HCT116 (cell line): ENCODE results near the gene LCP1. TPM values are rescaled to one million over a fixed set of nuclear protein-coding genes. Genes with fewer than 3 reads are reported as not detected.

Experiments
- ATAC-seq: fragments of 200-7000 bp; cut with Tn5 transposase; 2 replicates; pipeline ENCODE4 v1.9.1; 2020; ENCODE audit warnings: mild to moderate bottlenecking, moderate library complexity
- BruUV-seq: library from RNA; stranded (reverse); fragments of 400-500 nt; replicated peaks from 2 replicates; lab custom pipeline; 2021; lab: Mats Ljungman, UMichigan
- CTCF ChIA-PET: fragments of 300-600 bp; sonication (Branson Sonifier 250); formaldehyde crosslinking; loops from one replicate; lab custom pipeline; 2021; ENCODE audit warnings: antibody characterized with exemption; lab: Charles Lee
- POLR2A ChIA-PET: fragments of 300-600, 350-600 bp; sonication (Branson Sonifier 250); formaldehyde crosslinking; loops from one replicate; lab custom pipeline; 2021; ENCODE audit warnings: antibody characterized with exemption; lab: Charles Lee
- RAD21 ChIA-PET, 2 experiments: fragments of 300-600 bp; sonication (Branson Sonifier 250); formaldehyde crosslinking; loops; one replicate each; lab custom pipeline; 2023; ENCODE audit warnings: low total read pairs in 2 of 2; ENCODE audit not compliant: uncharacterized antibody in 2 of 2, unreplicated experiment in 2 of 2, low non-redundant PET in 1 of 2; lab: Charles Lee
- DNase-seq: peaks from one replicate; pipeline ENCODE4 v3.0.0-alpha.2; 2010; ENCODE audit warnings: low read depth, low spot score
- H2AFZ ChIP-seq: fragments of 200-600 bp; shearing (Covaris generic), sonication (generic); 2 replicates; pipeline ENCODE4 v1.6.1; 2017; ENCODE audit warnings: low read depth, mixed run types, mixed read lengths, antibody characterized with exemption, low read length; ENCODE audit not compliant: poor library complexity, severe bottlenecking
- H3K27ac ChIP-seq: 2 replicates; pipeline ENCODE4 v1.5.1; 2012; ENCODE audit warnings: low read depth, low read length
- H3K27me3 ChIP-seq: fragments of 200-600 bp; sonication (generic); 2 replicates; pipeline ENCODE4 v1.6.1; 2016; ENCODE audit warnings: mixed run types, low read length, mixed read lengths; ENCODE audit not compliant: insufficient read depth
- H3K36me3 ChIP-seq, 2 experiments: fragments of 200-500 bp in 1 of 2; fragments of 200-600 bp in 1 of 2; sonication (Bioruptor generic) in 1 of 2; sonication (generic) in 1 of 2; 2 replicates each; pipeline versions ENCODE4 v1.5.1 to v1.6.1; 2014 to 2016; ENCODE audit warnings: low read length in 2 of 2, inconsistent platforms in 1 of 2, mixed read lengths in 1 of 2, mixed run types in 1 of 2; ENCODE audit not compliant: insufficient read depth in 2 of 2, control insufficient read depth in 1 of 2
- H3K4me1 ChIP-seq, 2 experiments: fragments of 200-600 bp in 1 of 2; sonication (generic) in 1 of 2; 2 replicates each; pipeline versions ENCODE4 v1.5.1 to v1.6.1; 2012 to 2017; ENCODE audit warnings: low read length in 2 of 2, inconsistent platforms in 1 of 2, mild to moderate bottlenecking in 1 of 2, mixed read lengths in 1 of 2, mixed run types in 1 of 2, moderate library complexity in 1 of 2; ENCODE audit not compliant: insufficient read depth in 2 of 2, control insufficient read depth in 1 of 2
- H3K4me2 ChIP-seq: fragments of 200-600 bp; sonication (generic); 2 replicates; pipeline ENCODE4 v1.6.1; 2017; ENCODE audit warnings: mixed run types, low read length, mixed read lengths
- H3K4me3 ChIP-seq, 2 experiments: fragments of 200-600 bp in 1 of 2; sonication (generic) in 1 of 2; replicated peaks in 1 of 2; 2 replicates each; pipeline ENCODE4 v1.5.1; 2011 to 2016; ENCODE audit warnings: low read length in 2 of 2, control low read depth in 1 of 2, low read depth in 1 of 2, mild to moderate bottlenecking in 1 of 2, mixed read lengths in 1 of 2, mixed run types in 1 of 2
- H3K79me2 ChIP-seq: fragments of 200-600 bp; sonication (generic); 2 replicates; pipeline ENCODE4 v1.6.1; 2017; ENCODE audit warnings: mild to moderate bottlenecking, mixed run types, low read length, moderate library complexity, mixed read lengths; ENCODE audit not compliant: insufficient read depth
- H3K9ac ChIP-seq: fragments of 200-600 bp; sonication (generic); 2 replicates; pipeline ENCODE4 v1.6.1; 2016; ENCODE audit warnings: low read length, mixed read lengths
- H3K9me2 ChIP-seq: fragments of 200-600 bp; sonication (generic), shearing (Covaris generic); 2 replicates; pipeline ENCODE4 v1.6.1; 2017; ENCODE audit warnings: mixed run types, mild to moderate bottlenecking, moderate library complexity; ENCODE audit not compliant: insufficient read depth
- H3K9me3 ChIP-seq, 2 experiments: fragments of 200-500 bp in 1 of 2; fragments of 200-600 bp in 1 of 2; sonication (Bioruptor generic) in 1 of 2; sonication (generic) in 1 of 2; 2 replicates each; pipeline ENCODE4 v1.6.1; 2014 to 2017; ENCODE audit warnings: low read length in 2 of 2, mixed read lengths in 2 of 2, inconsistent platforms in 1 of 2, low read depth in 1 of 2, mild to moderate bottlenecking in 1 of 2, mixed run types in 1 of 2, moderate library complexity in 1 of 2; ENCODE audit not compliant: control insufficient read depth in 1 of 2, insufficient read depth in 1 of 2
- H4K20me1 ChIP-seq: fragments of 200-600 bp; sonication (generic), shearing (Covaris generic); 2 replicates; pipeline ENCODE4 v1.6.1; 2017; ENCODE audit warnings: mixed run types, mild to moderate bottlenecking, moderate library complexity; ENCODE audit not compliant: insufficient read depth
- CBX3 ChIP-seq: IDR thresholded peaks from 2 replicates; pipeline ENCODE4 v1.6.1; 2012; ENCODE audit warnings: low read depth
- CEBPB ChIP-seq: IDR thresholded peaks from 2 replicates; pipeline ENCODE4 v1.6.1; 2012; ENCODE audit warnings: low read depth
- EZH2phosphoT487 ChIP-seq: fragments of 200-600 bp; IDR thresholded peaks from 2 replicates; pipeline ENCODE4 v1.6.1; 2018; ENCODE audit warnings: antibody characterized with exemption, borderline replicate concordance
- JUND ChIP-seq: IDR thresholded peaks from 2 replicates; pipeline ENCODE4 v1.6.1; 2012
- POLR2A ChIP-seq: IDR thresholded peaks from 2 replicates; pipeline ENCODE4 v1.7.0; 2011; ENCODE audit warnings: borderline replicate concordance; ENCODE audit not compliant: insufficient read depth, insufficient read length; ENCODE audit errors: extremely low read depth
- POLR2AphosphoS5 ChIP-seq: IDR thresholded peaks from 2 replicates; pipeline ENCODE4 v1.6.1; 2011; ENCODE audit warnings: mild to moderate bottlenecking, low read depth, low read length, moderate library complexity
- RAD21 ChIP-seq: IDR thresholded peaks from 2 replicates; pipeline ENCODE4 v1.6.1; 2012; ENCODE audit warnings: low read depth, mild to moderate bottlenecking
- SP1 ChIP-seq: IDR thresholded peaks from 2 replicates; pipeline ENCODE4 v1.6.1; 2012; ENCODE audit warnings: low read depth
- SRF ChIP-seq: IDR thresholded peaks from 2 replicates; pipeline ENCODE4 v1.6.1; 2012; ENCODE audit warnings: low read depth
- TCF7L2 ChIP-seq: IDR thresholded peaks from 2 replicates; pipeline ENCODE4 v1.7.0; 2011; ENCODE audit warnings: borderline replicate concordance, inconsistent platforms; ENCODE audit not compliant: insufficient read depth, insufficient read length; ENCODE audit errors: extremely low read depth
- YY1 ChIP-seq: IDR thresholded peaks from 2 replicates; pipeline ENCODE4 v1.6.1; 2011; ENCODE audit warnings: low read length, low read depth, moderate library complexity, mild to moderate bottlenecking; ENCODE audit not compliant: insufficient replicate concordance; ENCODE audit errors: extremely low read depth
- ZFX ChIP-seq: fragments of 450-650 bp; IDR thresholded peaks from 2 replicates; pipeline ENCODE4 v1.6.1; 2017
- ZNF274 ChIP-seq: fragments of 200-500 bp; sonication (Bioruptor generic); IDR thresholded peaks from 2 replicates; pipeline ENCODE4 v1.6.1; 2014; ENCODE audit warnings: mild to moderate bottlenecking, low read depth, low read length, inconsistent platforms
- intact Hi-C: fragments of 100-400 bp; cut with micrococcal nuclease; formaldehyde crosslinking; loops from 2 replicates; pipeline ENCODE4 v1.10.0; 2022
- total RNA-seq: library from RNA; stranded (reverse); gene quantifications from one replicate; pipeline ENCODE4 v1.2.1, GENCODE V29; 2021; ENCODE audit not compliant: unreplicated experiment
- TF ChIP-seq, protein P1 (sequence below): IDR thresholded peaks from 2 replicates; pipeline ENCODE4 v1.6.1; 2011; ENCODE audit warnings: mild to moderate bottlenecking, low read length, moderate library complexity; ENCODE audit not compliant: insufficient replicate concordance; ENCODE audit errors: extremely low read depth
- TF ChIP-seq, protein P2 (sequence below): IDR thresholded peaks from 2 replicates; pipeline ENCODE4 v1.6.1; 2012
- TF ChIP-seq, protein P3 (sequence below), 3 experiments: fragments of 200-600 bp in 1 of 3; sonication (generic) in 1 of 3; IDR thresholded peaks in 2 of 3; conservative IDR thresholded peaks in 1 of 3; 2 replicates each; pipeline ENCODE4 v1.5.1; 2012 to 2017; ENCODE audit warnings: low read depth in 2 of 3, low read length in 2 of 3, antibody characterized with exemption in 1 of 3, borderline replicate concordance in 1 of 3, control low read depth in 1 of 3, mild to moderate bottlenecking in 1 of 3, mixed read lengths in 1 of 3, mixed run types in 1 of 3, moderate library complexity in 1 of 3; ENCODE audit not compliant: insufficient read depth in 1 of 3
- TF ChIP-seq, protein P4 (sequence below): IDR thresholded peaks from 2 replicates; pipeline ENCODE4 v1.6.1; 2012
- TF ChIP-seq, protein P5 (sequence below): IDR thresholded peaks from 2 replicates; pipeline ENCODE4 v1.6.1; 2012; ENCODE audit warnings: low read depth

LCP1 gene
- total RNA-seq, 1 experiment from 2014 or later: 2.2 TPM

DNA sequence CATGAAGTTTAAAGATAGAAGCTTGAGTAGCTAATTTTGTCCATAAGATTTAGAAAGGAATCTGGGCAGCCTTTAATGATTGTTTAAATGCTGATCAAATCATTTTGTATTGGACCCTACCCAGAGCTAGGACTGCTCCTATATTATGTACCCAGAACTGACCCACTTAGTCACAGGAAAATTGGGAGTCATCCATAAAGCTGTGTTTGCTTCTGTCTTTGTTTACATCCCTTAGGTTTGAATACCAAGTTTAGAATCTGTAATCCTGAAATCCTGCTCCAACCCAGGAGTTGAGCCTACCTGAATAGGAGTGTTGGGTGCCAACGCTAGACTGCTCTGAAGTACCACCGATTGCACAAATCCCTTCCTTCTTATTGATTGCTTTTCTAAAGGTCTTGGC, 23.8 kb downstream of the LCP1 start:
- Histone ChIP-seq H3K9me2 (no peaks in the 10 kb centered on the region), H3K27me3 (peaks cover 7% of the 10 kb centered on the region; the same call in 1 of the 2 replicates), H3K27ac (no peak overlapping the region), H4K20me1 (no peaks in the 10 kb centered on the region), H3K4me1 (no peaks in the 10 kb centered on the region), H3K36me3 (no peaks in the 10 kb centered on the region), H3K4me3 (no peak overlapping the region), H3K4me2 (no peak overlapping the region), H3K9me3 (no peaks in the 10 kb centered on the region), H2AFZ (no peak overlapping the region), H3K79me2 (no peaks in the 10 kb centered on the region), H3K9ac (no peak overlapping the region)
- intact Hi-C loops: no loop called here
- ChIA-PET CTCF (interaction anchor here (2.7 to 2.8 kb wide), 2 partner anchors 16 to 351 kb away, joined by 9 to 37 read pairs; no protein-coding TSS in a partner anchor), POLR2A (no interaction called here), RAD21 (no interaction called here)
- TF ChIP-seq SP1 (no peak), SRF (no peak), ZFX (no peak), EZH2phosphoT487 (no peak), POLR2AphosphoS5 (no peak), ZNF274 (no peak), POLR2A (no peak), RAD21 (no peak), CEBPB (no peak), TCF7L2 (no peak), JUND (no peak), CBX3 (no peak), YY1 (no peak)
- TF ChIP-seq, protein P1, sequence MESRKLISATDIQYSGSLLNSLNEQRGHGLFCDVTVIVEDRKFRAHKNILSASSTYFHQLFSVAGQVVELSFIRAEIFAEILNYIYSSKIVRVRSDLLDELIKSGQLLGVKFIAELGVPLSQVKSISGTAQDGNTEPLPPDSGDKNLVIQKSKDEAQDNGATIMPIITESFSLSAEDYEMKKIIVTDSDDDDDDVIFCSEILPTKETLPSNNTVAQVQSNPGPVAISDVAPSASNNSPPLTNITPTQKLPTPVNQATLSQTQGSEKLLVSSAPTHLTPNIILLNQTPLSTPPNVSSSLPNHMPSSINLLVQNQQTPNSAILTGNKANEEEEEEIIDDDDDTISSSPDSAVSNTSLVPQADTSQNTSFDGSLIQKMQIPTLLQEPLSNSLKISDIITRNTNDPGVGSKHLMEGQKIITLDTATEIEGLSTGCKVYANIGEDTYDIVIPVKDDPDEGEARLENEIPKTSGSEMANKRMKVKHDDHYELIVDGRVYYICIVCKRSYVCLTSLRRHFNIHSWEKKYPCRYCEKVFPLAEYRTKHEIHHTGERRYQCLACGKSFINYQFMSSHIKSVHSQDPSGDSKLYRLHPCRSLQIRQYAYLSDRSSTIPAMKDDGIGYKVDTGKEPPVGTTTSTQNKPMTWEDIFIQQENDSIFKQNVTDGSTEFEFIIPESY: no peak
- TF ChIP-seq, protein P2, sequence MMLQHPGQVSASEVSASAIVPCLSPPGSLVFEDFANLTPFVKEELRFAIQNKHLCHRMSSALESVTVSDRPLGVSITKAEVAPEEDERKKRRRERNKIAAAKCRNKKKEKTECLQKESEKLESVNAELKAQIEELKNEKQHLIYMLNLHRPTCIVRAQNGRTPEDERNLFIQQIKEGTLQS: no peak
- TF ChIP-seq, protein P3, sequence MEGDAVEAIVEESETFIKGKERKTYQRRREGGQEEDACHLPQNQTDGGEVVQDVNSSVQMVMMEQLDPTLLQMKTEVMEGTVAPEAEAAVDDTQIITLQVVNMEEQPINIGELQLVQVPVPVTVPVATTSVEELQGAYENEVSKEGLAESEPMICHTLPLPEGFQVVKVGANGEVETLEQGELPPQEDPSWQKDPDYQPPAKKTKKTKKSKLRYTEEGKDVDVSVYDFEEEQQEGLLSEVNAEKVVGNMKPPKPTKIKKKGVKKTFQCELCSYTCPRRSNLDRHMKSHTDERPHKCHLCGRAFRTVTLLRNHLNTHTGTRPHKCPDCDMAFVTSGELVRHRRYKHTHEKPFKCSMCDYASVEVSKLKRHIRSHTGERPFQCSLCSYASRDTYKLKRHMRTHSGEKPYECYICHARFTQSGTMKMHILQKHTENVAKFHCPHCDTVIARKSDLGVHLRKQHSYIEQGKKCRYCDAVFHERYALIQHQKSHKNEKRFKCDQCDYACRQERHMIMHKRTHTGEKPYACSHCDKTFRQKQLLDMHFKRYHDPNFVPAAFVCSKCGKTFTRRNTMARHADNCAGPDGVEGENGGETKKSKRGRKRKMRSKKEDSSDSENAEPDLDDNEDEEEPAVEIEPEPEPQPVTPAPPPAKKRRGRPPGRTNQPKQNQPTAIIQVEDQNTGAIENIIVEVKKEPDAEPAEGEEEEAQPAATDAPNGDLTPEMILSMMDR (IDR thresholded peaks at IDR 0.05 in 2 of 3, conservative IDR thresholded peaks at IDR 0.05 in 1 of 3; ENCODE audit: borderline replicate concordance in 1 of 3, insufficient read depth in 1 of 3, low read depth in 2 of 3, low read length in 2 of 3): no peak
- TF ChIP-seq, protein P4, sequence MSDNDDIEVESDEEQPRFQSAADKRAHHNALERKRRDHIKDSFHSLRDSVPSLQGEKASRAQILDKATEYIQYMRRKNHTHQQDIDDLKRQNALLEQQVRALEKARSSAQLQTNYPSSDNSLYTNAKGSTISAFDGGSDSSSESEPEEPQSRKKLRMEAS: no peak
- TF ChIP-seq, protein P5, sequence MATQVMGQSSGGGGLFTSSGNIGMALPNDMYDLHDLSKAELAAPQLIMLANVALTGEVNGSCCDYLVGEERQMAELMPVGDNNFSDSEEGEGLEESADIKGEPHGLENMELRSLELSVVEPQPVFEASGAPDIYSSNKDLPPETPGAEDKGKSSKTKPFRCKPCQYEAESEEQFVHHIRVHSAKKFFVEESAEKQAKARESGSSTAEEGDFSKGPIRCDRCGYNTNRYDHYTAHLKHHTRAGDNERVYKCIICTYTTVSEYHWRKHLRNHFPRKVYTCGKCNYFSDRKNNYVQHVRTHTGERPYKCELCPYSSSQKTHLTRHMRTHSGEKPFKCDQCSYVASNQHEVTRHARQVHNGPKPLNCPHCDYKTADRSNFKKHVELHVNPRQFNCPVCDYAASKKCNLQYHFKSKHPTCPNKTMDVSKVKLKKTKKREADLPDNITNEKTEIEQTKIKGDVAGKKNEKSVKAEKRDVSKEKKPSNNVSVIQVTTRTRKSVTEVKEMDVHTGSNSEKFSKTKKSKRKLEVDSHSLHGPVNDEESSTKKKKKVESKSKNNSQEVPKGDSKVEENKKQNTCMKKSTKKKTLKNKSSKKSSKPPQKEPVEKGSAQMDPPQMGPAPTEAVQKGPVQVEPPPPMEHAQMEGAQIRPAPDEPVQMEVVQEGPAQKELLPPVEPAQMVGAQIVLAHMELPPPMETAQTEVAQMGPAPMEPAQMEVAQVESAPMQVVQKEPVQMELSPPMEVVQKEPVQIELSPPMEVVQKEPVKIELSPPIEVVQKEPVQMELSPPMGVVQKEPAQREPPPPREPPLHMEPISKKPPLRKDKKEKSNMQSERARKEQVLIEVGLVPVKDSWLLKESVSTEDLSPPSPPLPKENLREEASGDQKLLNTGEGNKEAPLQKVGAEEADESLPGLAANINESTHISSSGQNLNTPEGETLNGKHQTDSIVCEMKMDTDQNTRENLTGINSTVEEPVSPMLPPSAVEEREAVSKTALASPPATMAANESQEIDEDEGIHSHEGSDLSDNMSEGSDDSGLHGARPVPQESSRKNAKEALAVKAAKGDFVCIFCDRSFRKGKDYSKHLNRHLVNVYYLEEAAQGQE: no peak
- ATAC-seq: no peak
- BruUV-seq: no TSS peak
- DNase-seq: no peak
